Activated gamma-delta T cell (primary cell): ENCODE measurements around the gene CD22.

Experiments used
- DNase-seq: peaks from one replicate; lab custom pipeline; 2025; lab: John Stamatoyannopoulos, UW

CD22 gene

DNA sequence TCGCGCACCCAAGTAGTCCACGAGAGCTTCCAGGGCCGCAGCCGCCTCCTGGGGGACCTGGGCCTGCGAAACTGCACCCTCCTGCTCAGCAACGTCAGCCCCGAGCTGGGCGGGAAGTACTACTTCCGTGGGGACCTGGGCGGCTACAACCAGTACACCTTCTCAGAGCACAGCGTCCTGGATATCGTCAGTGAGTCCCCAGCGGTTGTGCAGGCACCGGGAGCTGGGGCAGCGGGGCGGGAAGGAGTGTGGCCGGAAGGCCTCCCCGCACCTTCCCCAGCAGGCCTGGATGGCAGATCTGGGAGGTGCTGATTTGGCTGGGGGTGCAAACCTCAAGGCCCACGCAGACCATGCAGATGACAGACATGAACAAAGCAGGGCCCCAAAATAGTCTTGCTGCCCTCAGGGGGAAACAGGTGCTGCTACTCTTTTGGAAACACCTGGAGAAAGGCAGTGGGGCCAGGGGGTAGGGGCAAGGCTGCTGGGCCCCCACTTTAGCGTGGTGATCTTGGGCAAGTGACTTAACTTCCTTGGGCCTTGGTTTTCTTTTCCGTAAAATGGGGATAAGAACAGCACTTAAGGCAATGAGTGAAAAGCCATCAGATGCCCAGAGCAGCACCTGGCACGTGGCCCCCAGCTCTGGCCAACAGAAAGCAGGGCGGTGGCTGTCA lies 33.1 kb upstream of the CD22 start:
- no peak for DNase-seq

DNA sequence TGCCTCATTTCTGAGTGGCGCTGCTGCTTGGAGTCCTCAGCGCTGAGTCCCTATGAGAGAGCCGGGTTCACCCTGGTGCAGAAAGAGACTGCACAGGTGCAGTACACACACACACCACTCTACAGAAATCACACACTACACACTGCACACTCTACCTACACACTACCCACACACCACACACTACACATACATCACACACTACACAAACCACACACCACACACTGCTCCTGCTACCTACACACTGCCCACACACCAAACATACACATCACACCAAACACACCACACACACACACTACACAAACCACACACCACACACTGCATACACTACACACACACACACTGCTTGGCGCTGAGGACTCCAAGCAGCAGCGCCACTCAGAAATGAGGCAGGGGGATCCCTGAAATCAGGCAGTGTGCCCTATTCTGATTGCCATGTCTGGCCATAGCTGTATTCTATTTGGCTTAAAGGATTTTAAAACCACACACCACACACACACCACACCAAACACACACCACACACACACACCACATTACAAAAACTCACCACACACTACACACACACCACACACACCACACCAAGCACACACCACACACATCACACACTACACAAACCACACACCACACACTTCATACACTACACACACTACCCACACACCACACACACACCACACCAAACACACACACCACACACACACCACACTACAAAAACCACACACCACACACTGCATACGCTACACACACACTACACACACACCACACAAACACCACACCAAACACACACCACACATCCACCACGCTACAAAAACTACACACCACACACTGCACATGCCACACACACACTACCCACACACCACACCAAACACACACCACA lies 32.1 kb upstream of the CD22 start:
- DNase-seq: no peak

- DNase-seq: no peak
Measured at GRCh38 chr19:35297515-35297848, 31.5 kb upstream of the CD22 start.

- no peak for DNase-seq
Measured at GRCh38 chr19:35297922-35298321, 31.1 kb upstream of the CD22 start.

DNA sequence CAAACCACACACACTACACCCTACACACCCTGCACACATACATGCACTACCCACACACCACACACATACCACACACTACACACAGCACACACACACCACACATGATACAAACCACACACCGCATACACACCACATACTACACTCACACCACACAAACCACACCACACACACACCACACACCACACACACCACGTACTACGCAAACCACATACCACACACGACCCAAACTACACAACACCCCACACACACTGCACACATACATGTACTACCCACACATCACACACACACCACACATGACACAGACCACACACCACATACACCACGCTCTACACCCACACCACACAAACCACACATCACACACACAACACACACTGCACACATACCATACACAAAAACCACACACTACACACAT lies 30.4 kb upstream of the CD22 start:
- DNase-seq: no peak

DNA sequence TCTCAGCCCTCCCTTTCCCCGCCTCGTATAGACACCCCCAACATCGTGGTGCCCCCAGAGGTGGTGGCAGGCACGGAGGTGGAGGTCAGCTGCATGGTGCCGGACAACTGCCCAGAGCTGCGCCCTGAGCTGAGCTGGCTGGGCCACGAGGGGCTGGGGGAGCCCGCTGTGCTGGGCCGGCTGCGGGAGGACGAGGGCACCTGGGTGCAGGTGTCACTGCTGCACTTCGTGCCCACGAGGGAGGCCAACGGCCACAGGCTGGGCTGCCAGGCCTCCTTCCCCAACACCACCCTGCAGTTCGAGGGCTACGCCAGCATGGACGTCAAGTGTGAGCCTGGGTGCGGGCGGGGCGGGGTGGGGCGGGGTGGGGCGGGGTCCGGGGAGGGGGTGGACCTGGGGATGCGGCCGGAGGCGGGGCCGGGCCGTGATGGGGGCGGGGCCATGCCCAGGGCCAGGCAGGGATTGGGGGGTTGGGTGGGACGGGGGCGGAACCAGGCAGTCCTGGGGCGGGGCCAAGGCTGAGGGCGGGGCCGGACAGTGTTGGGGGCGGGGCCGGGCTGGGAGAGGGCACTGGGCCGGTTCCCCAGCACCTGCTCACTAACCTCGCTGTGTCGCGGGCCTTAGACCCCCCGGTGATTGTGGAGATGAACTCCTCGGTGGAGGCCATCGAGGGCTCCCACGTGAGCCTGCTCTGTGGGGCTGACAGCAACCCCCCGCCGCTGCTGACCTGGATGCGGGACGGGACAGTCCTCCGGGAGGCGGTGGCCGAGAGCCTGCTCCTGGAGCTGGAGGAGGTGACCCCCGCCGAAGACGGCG lies 29.3 kb upstream of the CD22 start:
- DNase-seq: no peak

DNA sequence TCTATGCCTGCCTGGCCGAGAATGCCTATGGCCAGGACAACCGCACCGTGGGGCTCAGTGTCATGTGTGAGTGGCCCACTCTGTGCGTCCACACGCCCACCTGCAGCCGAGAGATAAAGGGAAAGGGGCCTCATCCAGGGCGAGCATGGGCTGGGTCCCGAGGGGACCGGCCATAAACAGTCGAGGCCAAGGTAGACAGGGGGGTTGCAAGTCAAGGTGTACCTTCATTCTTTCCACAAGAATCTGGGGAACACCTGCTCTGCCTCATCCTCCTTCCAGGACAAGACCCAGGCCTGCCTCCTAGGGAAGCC lies 28.7 kb upstream of the CD22 start:
- DNase-seq: no peak

GRCh38 chr19:35301961-35302360 lies 27.0 kb upstream of the CD22 start:
- DNase-seq: no peak

- no peak for DNase-seq
Measured at GRCh38 chr19:35302446-35302845, 26.5 kb upstream of the CD22 start.

DNA sequence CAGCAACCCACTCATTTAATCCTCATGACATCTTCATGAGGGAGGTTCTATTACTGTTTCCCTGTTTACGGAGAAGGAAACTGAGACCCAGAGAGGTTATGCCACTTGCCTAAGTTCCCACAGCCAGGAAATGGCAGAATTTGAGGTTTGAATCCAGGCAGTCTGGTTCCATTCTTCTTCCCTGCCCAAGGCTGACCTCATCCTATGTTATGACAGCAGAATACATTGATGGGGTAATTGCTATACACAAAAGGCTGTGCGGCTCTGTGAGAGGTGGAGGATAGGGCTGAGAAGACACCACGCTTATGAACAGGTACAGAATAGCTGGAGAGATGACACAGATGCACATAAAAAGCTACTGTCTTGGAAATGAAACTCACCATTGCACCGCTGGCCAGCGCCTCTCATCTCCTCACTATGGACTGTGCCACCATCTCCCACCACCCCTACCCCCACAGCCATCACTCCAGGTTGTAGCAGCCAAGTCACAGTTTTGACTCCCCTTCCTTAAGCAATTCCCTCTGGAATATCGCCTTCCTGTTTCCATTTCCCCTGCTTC lies 25.6 kb upstream of the CD22 start:
- DNase-seq: no peak

GRCh38 chr19:35304036-35304435 lies 25.0 kb upstream of the CD22 start:
- no peak for DNase-seq

- DNase-seq: no peak
Measured at GRCh38 chr19:35305181-35305580, 23.8 kb upstream of the CD22 start.

DNA sequence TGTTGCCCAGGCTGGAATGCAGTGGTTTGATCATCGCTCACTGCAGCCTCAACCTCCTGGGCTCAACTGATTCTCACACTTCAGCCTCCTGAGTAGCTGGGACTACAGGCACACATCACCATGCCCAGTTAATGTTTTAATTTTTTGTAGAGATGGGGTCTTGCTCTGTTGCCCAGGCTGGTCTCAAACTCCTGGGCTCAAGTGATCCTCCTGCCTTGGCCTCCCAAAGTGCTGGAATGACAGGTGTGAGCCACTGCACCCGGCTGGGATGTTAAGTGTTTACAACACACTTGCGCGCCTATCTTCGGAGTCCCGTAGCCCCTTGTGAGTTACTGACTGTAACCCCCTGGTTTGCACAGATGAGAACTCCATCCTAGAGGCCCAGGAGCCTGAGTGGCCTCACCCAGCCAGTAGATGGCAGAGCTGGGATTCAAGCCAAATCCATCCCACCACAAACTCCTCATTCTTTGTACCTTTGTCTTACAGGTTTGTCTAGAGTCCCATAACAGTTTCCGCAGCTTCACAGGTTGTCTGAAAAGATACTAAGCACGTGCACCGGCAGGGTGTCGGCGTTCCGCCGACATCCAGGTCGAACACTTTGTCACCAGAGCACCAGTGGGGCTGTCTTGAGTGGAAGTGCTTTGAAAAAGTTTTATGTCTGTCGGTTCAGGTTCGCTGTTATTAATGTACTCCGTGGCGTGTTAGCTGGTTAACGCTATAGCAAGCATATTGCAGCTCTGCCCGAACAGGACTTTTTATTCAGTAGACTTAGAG lies 22.3 kb upstream of the CD22 start:
- DNase-seq: no peak

- no peak for DNase-seq
Measured at GRCh38 chr19:35307931-35308330, 21.1 kb upstream of the CD22 start.

DNA sequence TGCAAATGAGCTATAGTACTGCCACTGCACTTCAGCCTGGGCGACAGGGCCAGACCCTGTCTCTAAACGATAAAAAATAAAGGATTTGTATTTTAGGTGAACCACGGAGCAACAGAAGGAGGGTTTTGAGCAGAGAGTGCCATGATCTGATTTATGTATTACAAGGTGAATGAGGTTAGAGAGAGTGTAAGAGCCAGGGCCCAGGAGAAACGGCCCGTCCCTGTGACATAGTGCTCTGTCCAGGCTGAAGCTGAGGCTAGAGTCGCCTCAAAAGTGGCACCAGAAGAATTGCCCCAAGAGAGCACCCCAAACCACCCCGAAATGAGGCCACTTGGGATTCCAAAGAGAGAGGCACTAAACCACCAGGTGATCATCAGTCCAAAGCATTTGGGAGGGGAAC lies 20.1 kb upstream of the CD22 start:
- no peak for DNase-seq

GRCh38 chr19:35309481-35310279 lies 19.3 kb upstream of the CD22 start:
- no peak for DNase-seq

DNA sequence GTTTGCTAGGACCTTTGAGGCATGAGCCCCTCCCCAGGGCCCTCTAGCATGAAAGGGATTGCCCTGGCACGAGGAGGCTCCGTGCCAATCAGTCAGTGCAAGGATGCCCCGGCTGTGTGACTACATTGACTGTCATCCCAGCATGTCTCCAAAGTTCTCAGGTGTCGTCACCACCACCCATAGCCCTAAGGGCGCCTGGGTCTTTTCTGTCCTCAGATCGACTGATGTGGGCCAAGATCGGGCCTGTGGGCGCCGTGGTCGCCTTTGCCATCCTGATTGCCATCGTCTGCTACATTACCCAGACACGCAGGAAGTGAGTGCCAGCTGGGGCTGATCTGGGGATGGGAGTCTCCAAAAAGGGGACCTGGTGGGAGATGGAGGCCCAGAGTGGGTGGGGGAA lies 18.7 kb upstream of the CD22 start:
- DNase-seq: no peak

GRCh38 chr19:35310811-35311465 lies 18.0 kb upstream of the CD22 start:
- no peak for DNase-seq

DNA sequence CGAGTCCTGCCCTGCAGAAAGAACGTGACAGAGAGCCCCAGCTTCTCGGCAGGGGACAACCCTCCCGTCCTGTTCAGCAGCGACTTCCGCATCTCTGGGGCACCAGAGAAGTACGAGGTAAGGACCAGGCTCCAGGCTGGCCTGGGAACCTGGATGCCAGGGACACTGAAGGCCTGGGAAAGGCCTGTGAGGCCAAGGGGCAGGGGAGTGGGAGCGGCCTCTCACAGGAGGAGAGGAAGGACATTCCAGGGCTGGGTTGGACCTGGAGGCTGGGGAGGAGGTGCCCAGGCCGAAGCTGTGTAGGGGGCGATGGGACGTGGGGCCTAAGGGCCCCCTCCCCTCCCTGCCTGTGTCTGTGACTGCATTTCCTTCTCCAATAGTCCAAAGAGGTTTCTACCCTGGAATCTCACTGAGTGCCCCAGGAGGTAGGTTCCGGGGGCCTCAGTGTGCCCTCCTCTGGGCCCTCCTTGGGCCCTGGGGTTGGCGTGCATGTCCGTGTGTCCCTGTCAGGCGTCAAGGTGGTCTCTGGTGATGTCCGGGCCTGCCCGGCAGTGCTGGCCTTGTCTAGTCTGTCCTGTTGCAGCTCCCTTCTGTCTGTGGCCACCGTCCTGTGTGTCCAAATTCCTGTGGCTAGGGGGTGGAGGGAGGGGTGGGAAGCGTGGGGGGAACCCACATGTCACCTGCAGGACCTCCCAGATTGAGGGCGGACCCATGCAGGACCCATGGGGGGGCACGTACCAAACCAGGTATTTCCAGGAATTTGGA lies 16.9 kb upstream of the CD22 start:
- DNase-seq: no peak

GRCh38 chr19:35313587-35313986 lies 15.4 kb upstream of the CD22 start:
- no peak for DNase-seq
